ENCODE measurements around the gene CCDC3. TPM values are rescaled to one million over a fixed set of nuclear protein-coding genes. Genes with fewer than 3 reads are reported as not detected.

The CCDC3 gene
- total and polyA plus RNA-seq, 2 of the 4 experiments (the other 2 are of a cell fraction), result 0.29 to 0.36 TPM

DNA sequence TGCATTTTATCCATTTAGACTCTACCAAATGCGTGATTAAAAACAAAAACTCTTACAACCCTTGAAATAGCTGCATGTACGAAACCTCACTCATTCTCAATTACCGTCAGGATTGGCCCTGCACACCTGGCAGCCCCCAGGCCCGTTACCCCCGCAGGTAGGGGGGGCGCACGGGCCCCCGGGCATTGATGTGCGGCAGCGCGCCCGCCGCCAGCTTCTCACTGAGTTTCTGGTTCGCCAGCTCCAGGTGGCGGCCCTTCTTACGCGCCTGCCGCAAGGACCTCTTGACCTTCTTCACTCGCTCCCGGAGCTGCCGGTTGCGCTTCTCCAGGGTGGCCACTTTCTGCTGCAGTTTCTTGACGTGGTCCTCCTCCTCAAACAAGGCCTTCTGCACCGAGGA is 103.2 kb downstream of the CCDC3 start:
- H3K4me1 ChIP-seq (ENCODE audit: control insufficient read depth, insufficient read depth, low read length), result no peaks in the 10 kb centered on the region
- no TSS peak for BruUV-seq (replicated peaks)
- H3K9me1 ChIP-seq (ENCODE audit: insufficient read depth, low read length), result no peaks in the 10 kb centered on the region
- H3K27ac ChIP-seq (ENCODE audit: insufficient read depth, low read length), result no peak overlapping the region
- no peak overlapping the region for H3K4ac ChIP-seq (ENCODE audit: low read depth, low read length)
- TF ChIP-seq BHLHE40 (IDR thresholded peaks at IDR 0.05; ENCODE audit: low read depth, low read length) (no peak), POLR2A (IDR thresholded peaks at IDR 0.05; ENCODE audit: low read depth, low read length) (no peak), CEBPB (IDR thresholded peaks at IDR 0.05; ENCODE audit: low read depth, low read length) (no peak), ELK1 (IDR thresholded peaks at IDR 0.05; ENCODE audit: borderline replicate concordance, low read depth, low read length) (no peak), RCOR1 (IDR thresholded peaks at IDR 0.05; ENCODE audit: insufficient replicate concordance, low read length) (no peak), NFE2L2 (IDR thresholded peaks at IDR 0.05; ENCODE audit: low read depth, low read length) (no peak), MXI1 (IDR thresholded peaks at IDR 0.05; ENCODE audit: borderline replicate concordance, low read depth, low read length) (no peak), CTCF (conservative IDR thresholded peaks at IDR 0.05; ENCODE audit: low read depth, low read length) (no peak), MAZ (IDR thresholded peaks at IDR 0.05; ENCODE audit: borderline replicate concordance, low read depth, low read length) (no peak), FOS (IDR thresholded peaks at IDR 0.05; ENCODE audit: low read depth, low read length) (no peak), MAFK (IDR thresholded peaks at IDR 0.05; ENCODE audit: low read depth, low read length) (no peak), SMC3 (IDR thresholded peaks at IDR 0.05; ENCODE audit: low read depth, low read length) (no peak)
- TF ChIP-seq, protein P1, sequence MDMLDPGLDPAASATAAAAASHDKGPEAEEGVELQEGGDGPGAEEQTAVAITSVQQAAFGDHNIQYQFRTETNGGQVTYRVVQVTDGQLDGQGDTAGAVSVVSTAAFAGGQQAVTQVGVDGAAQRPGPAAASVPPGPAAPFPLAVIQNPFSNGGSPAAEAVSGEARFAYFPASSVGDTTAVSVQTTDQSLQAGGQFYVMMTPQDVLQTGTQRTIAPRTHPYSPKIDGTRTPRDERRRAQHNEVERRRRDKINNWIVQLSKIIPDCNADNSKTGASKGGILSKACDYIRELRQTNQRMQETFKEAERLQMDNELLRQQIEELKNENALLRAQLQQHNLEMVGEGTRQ (IDR thresholded peaks at IDR 0.05; ENCODE audit: low read depth, low read length), result no peak
- CTCF ChIA-PET, result no interaction called here
- no peak overlapping the region for H4K91ac ChIP-seq (ENCODE audit: insufficient read depth, low read depth, low read length)
- dilution Hi-C loops (cut with HindIII; ENCODE audit: low sequenced_read_pairs, unreplicated experiment), result no loop called here
- H3K14ac ChIP-seq (replicated peaks; ENCODE audit: low read depth, low read length), result no peak overlapping the region
- H3K79me1 ChIP-seq (ENCODE audit: low read depth in 1 of 2, low read length in 2 of 2), result no peaks in the 10 kb centered on the region
- H4K5ac ChIP-seq (ENCODE audit: low read depth, low read length), result no peak overlapping the region
- H2BK5ac ChIP-seq (ENCODE audit: low read depth, low read length, poor library complexity, severe bottlenecking), result no peak overlapping the region
- H4K8ac ChIP-seq (ENCODE audit: low read depth in 2 of 2, low read length in 2 of 2), result no peak overlapping the region
- no peak for ATAC-seq (ENCODE audit: low read depth)
- H3K27me3 ChIP-seq (ENCODE audit: control insufficient read depth, insufficient read depth, low read length), result peaks cover 7% of the 10 kb centered on the region; the same call in 1 of the 2 replicates
- POLR2A ChIA-PET (ENCODE audit: unreplicated experiment), result no interaction called here
- H2BK20ac ChIP-seq (ENCODE audit: low read depth, low read length), result no peak overlapping the region
- H2AK9ac ChIP-seq (replicated peaks; ENCODE audit: low read depth, low read length, poor library complexity), result no peak overlapping the region
- H2BK120ac ChIP-seq (ENCODE audit: low read depth, low read length), result no peak overlapping the region
- H3K9ac ChIP-seq (ENCODE audit: low read depth, low read length), result no peak overlapping the region
- no peak overlapping the region for H2AFZ ChIP-seq (replicated peaks; ENCODE audit: low read length, poor library complexity)
- DNase-seq, result no peak
- no peak overlapping the region for H3K56ac ChIP-seq (ENCODE audit: extremely low read depth, insufficient read depth, low read length)
- in situ Hi-C loops (cut with MboI; ENCODE audit: low sequenced_read_pairs), result no loop called here
- no peak overlapping the region for H3K18ac ChIP-seq (ENCODE audit: low read depth, low read length)
- H4K20me1 ChIP-seq (ENCODE audit: insufficient read depth, low read length), result no peaks in the 10 kb centered on the region
- no peak overlapping the region for H3K23ac ChIP-seq (ENCODE audit: low read depth, low read length)
- no peak overlapping the region for H3K4me2 ChIP-seq (ENCODE audit: low read depth, low read length)
- no peak overlapping the region for H3K4me3 ChIP-seq (ENCODE audit: insufficient read depth, low read depth, low read length)
- no peaks in the 10 kb centered on the region for H3K36me3 ChIP-seq (ENCODE audit: control insufficient read depth, insufficient read depth, low read length)
- no peak overlapping the region for H2BK15ac ChIP-seq (ENCODE audit: low read depth, low read length)
- H3K9me3 ChIP-seq (ENCODE audit: control insufficient read depth, insufficient read depth, low read length), result peaks cover 2% of the 10 kb centered on the region; the same call in 1 of the 2 replicates
- 84% methylated on average over 12 of the region's 24 CpGs; no CpG with 5 or more reads in 1 of the 2 experiments for WGBS, 2 experiments (ENCODE audit: extremely low coverage in 2 of 2, insufficient read length in 1 of 2)
- no peak overlapping the region for H2AK5ac ChIP-seq (ENCODE audit: low read depth, low read length)
- intact Hi-C loops (cut with micrococcal nuclease), result no loop called here
